ENCODE results near the gene SDHAF4.
"Not testable (repeated sequence)": the region's sequence is repeated elsewhere in the genome, so short reads cannot be mapped to it uniquely, and the experiment has no call there.

The SDHAF4 gene

GRCh38 chr6:70592391-70593117, 25.8 kb downstream of the SDHAF4 start:
- no peak for DNase-seq (ENCODE audit: low read depth)

DNA sequence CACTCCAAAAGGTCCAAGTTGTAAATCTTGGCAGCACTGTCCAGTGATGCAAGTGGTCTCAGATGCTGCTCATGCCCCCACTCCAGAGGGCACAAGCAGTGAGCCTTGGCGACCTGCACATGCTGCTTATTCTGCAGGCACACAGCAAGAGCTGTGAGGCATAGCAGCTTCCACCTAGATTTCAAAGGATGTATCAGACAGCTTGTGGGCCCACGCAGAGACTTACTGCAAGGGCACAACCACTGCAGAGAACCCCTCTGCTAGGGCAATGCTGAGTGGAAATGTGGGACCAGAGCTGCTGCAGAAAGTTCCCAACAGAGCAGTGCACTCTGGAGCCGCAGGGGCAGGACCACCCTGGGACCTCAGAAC, 26.4 kb downstream of the SDHAF4 start:
- no peak for DNase-seq (ENCODE audit: low read depth)

DNA sequence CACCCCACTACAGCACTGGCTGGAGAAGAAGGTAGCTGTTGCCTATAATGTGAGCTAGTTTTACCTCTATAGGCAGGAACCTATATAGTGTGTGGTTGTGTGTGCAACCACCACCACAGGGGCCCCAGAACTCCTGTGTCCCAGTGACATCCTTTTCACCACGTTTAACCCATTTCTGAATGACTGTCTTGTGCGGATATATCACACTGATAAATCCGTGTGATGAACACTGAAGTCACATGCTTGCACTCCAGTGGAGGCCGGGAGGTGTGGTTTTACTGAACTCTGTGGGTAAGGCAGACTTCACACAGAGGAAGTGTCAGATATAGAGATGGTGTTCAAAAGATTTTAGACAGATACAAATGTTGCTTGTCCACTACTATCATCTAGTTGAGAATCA, 32.5 kb downstream of the SDHAF4 start:
- DNase-seq (ENCODE audit: low read depth): no peak

GRCh38 chr6:70601014-70601413, 34.3 kb downstream of the SDHAF4 start:
- DNase-seq (ENCODE audit: low read depth): no peak

DNA sequence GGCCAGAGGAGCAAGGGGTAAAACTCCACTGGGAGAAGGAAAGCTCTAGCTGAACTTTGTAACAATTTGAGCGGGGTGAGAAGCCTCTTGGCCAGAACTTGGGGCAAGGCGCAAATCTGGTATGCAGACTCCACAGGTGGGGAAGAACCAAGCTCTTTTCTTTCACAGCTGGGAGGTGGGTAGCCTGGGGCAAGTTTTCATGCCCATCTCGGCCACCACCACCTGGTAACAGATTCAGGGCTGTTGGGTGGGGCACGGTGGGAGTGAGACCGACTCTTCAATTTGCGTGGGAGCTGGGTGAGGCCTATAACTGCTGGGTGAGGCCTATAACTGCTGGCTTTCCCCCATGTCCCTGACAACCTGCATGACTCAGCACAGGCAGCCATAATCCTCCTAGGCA, 37.5 kb downstream of the SDHAF4 start:
- DNase-seq (ENCODE audit: low read depth): no peak

DNA sequence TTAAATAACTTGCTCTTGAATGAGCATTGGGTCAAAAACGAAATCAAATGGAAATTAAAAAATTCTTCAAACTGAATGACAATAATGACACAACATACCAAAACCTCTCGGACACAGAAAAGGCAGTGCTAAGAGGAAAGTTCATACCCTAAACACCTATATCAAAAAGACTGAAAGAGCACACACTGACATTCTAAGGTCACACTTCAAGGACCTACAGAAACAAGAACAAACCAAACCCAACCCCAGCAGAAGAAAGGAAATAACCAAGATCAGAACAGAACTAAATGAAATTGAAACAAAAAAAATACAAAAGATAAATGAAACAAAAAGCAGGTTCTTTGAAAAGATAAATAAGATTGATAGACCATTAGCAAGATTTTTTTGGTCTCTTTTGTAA, 40.6 kb downstream of the SDHAF4 start:
- not testable (repeated sequence) for DNase-seq (ENCODE audit: low read depth)

GRCh38 chr6:70609181-70609580, 42.5 kb downstream of the SDHAF4 start:
- not testable (repeated sequence) for DNase-seq (ENCODE audit: low read depth)

DNA sequence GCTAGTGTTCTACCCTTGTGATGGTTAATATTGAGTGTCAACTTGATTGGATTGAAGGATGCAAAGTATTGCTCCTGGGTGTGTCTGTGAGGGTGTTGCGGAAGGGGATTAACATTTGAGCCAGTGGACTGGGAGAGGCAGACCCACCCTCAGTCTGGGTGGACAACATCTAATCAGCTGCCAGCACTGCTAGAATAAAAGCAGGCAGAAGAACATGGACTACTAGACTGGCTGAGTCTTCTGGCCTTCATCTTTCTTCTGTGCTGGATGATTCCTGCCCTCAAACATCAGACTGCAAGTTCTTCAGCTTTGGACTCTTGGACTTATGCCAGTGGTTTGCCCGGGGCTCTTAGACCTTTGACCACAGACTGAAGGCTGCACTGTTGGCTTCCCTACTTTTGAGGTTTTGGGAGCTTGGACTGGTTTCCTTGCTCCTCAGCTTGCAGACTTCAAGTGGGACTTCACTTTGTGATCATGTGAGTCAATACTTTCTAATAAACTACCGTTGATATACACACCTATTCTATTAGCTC, 50.1 kb downstream of the SDHAF4 start:
- DNase-seq (ENCODE audit: low read depth): no peak

GRCh38 chr6:70620746-70621145, 54.0 kb downstream of the SDHAF4 start:
- no peak for DNase-seq (ENCODE audit: low read depth)

- DNase-seq (ENCODE audit: low read depth): no peak
These were observed 55.7 kb downstream of the SDHAF4 start for GRCh38 chr6:70622461-70622860.

- DNase-seq (ENCODE audit: low read depth): no peak
These were observed 58.7 kb downstream of the SDHAF4 start for GRCh38 chr6:70625436-70625835.

DNA sequence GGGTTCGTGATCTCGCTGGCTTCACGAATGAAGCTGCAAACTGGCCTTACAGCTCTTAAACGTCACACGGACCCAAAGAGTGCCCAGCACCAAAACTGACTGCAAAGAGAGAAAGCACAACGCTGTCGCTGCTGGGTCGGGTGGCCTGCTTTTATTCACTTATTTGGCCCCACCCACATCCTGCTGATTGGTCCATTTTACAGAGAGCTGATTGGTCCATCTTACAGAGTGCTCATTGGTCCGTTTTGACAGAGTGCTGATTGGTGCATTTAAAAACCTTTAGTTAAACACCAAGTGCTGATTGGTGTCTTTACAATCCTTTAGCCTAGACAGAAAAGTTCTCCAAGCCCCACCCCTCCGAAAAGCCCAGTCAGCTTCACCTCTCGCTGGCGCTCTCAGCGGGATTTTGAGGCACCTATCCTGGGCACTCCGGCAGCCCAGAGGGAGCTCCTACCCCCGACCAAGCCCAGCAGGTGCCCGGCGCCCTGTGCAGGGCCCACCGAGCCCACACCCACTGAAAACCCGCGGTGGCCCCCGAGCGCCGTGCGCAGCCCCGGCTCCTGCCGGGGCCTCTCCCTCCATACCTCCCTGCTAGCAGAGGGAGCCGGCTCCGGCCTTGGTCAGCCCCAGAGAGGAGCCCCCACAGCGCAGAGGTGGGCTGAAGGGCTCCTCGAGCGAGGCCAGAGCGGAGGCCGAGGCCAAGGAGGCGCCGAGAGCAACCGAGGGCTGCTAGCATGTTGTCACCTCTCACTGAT, 60.9 kb downstream of the SDHAF4 start:
- DNase-seq (ENCODE audit: low read depth): no peak

DNA sequence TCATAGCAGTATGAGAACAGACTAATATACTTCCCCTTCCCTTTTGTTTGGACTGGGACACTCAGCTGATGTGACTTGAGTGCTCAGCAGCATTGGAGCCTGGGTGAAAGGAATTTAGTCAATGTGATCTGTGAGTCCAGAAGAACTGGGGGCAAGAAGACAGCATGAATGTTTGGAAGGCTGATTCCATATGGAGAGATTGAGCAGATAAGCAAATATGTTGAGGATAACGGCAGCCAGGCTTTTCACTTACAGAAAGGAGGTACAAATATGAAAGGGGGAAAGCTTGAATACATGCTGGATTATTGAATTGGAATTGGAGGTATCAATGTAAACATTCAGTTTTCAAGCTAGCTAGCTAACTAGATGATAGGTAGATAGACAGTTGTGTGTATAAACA, 63.2 kb downstream of the SDHAF4 start:
- DNase-seq (ENCODE audit: low read depth): no peak

DNA sequence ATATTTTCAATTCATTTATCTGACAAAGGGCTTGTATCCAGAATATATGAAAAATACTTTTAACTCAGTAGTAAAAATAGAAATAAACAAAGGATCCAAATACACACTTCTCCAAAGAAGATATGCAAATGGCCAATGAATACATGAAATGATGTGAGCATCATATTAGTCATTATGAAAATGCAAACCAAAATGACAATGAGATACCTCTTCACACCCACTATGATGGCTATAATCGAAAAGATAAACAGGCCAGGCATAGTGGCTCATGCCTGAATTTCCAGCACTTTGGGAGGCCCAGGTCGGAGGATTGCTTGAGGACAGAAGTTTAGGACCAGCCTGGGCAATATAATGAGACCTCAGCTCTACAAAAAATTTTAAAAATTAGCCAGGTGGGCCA, 67.1 kb downstream of the SDHAF4 start:
- DNase-seq (ENCODE audit: low read depth): no peak

DNA sequence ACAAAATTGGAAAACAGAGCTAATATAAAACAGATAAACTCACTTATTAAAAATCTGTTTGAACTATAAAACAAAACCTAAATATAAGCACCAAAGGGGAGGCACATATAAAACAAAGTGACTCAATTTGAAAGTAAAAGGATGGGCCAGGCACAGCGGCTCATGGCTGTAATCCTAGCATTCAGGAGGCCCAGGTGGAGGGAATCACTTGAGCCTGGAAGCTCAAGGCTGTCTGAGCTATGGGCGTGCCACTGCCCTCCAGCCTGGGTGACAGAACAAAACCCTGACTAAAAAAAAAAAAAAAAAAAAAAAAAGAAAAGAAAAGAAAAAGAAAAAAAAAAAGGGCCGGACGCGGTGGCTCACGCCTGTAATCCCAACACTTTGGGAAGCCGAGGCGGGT, 69.9 kb downstream of the SDHAF4 start:
- no peak for DNase-seq (ENCODE audit: low read depth)

GRCh38 chr6:70638468-70638867, 71.7 kb downstream of the SDHAF4 start:
- DNase-seq (ENCODE audit: low read depth): no peak
